Mesodermal cell (in vitro differentiated cells): Measurements from ENCODE around the gene ZNF154.

Experiments
- H3K27ac ChIP-seq: 2 replicates; pipeline ENCODE4 v1.7.0; 2013; ENCODE audit warnings: mild to moderate bottlenecking, low read depth, low read length, moderate library complexity; ENCODE audit not compliant: severe bottlenecking
- H3K36me3 ChIP-seq: 2 replicates; pipeline ENCODE4 v1.7.1; 2013; ENCODE audit warnings: mild to moderate bottlenecking, low read length, moderate library complexity; ENCODE audit not compliant: control insufficient read depth, insufficient read depth
- H3K4me1 ChIP-seq: one replicate; pipeline ENCODE4 v1.7.1; 2013; ENCODE audit warnings: mild to moderate bottlenecking, low read length; ENCODE audit not compliant: insufficient read depth, control insufficient read depth, poor library complexity, severe bottlenecking
- H3K4me3 ChIP-seq: 2 replicates; pipeline ENCODE4 v1.7.0; 2013; ENCODE audit warnings: low read length, control low read depth, mild to moderate bottlenecking; ENCODE audit not compliant: insufficient read depth, poor library complexity, severe bottlenecking; ENCODE audit errors: extremely low read depth
- H3K9me3 ChIP-seq: 2 replicates; pipeline ENCODE4 v1.7.1; 2013; ENCODE audit warnings: mild to moderate bottlenecking, low read length, moderate library complexity; ENCODE audit not compliant: control insufficient read depth
- WGBS, 2 experiments: methylation state at CpG; one replicate each; pipeline ENCODE4 v1.1.5; 2013; ENCODE audit warnings: missing lambda C conversion rate in 2 of 2; ENCODE audit not compliant: insufficient coverage in 2 of 2; 5-methylcytosine and 5-hydroxymethylcytosine counted together

The ZNF154 gene

GRCh38 chr19:57719901-57720519, 11.0 kb upstream of the ZNF154 start:
- 87 to 95% methylated on average over 2 to 4 of the region's 4 CpGs for WGBS, 2 experiments

DNA sequence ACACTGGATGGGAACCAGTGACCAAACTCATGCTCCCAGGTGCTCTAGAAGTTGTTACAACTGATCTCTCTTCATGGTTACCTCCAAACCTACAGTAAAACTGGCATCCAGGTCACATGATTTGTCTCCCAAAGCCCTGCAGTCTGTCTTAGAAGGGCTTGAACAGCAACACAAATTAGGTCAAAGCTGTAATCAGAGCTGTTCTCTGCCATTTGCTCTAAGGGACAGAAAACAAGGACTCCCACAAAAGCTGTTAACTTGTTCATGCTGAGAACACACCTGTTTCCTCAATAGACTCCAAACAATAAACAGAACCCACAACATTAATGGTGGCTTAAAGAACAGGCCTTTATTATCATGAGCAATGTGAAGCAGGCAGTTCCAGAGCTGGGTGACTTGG, 10.4 kb upstream of the ZNF154 start:
- Histone ChIP-seq H3K4me3 (no peak overlapping the region), H3K9me3 (peaks cover 4% of the 10 kb centered on the region), H3K36me3 (peaks cover 45% of the 10 kb centered on the region), H3K27ac (no peak overlapping the region), H3K4me1 (no peaks in the 10 kb centered on the region)

More at GRCh38 chr19:57719901-57720519, 11.0 kb upstream of the ZNF154 start:
- peaks cover 48% of the 10 kb centered on the region for H3K36me3 ChIP-seq
- H3K4me3 ChIP-seq: no peak overlapping the region
- no peak overlapping the region for H3K27ac ChIP-seq
- peaks cover 4% of the 10 kb centered on the region for H3K9me3 ChIP-seq
- H3K4me1 ChIP-seq: no peaks in the 10 kb centered on the region

- 63 to 67% methylated on average over 1 of the region's 1 CpG for WGBS, 2 experiments
- Histone ChIP-seq H3K27ac (no peak overlapping the region), H3K4me1 (peaks cover 3% of the 10 kb centered on the region), H3K4me3 (no peak overlapping the region), H3K36me3 (peaks cover 7% of the 10 kb centered on the region), H3K9me3 (no peaks in the 10 kb centered on the region)
Observed at GRCh38 chr19:57712222-57712621, 3.2 kb upstream of the ZNF154 start.

GRCh38 chr19:57709616-57710015, 612 bp upstream of the ZNF154 start:
- no peaks in the 10 kb centered on the region for H3K9me3 ChIP-seq
- H3K27ac ChIP-seq: no peak overlapping the region
- peaks cover 3% of the 10 kb centered on the region for H3K4me1 ChIP-seq
- 77 to 88% methylated on average over 12 to 14 of the region's 15 CpGs for WGBS, 2 experiments
- peaks cover 33% of the 10 kb centered on the region for H3K36me3 ChIP-seq
- H3K4me3 ChIP-seq: peak overlapping the region; percentile 79

- Histone ChIP-seq H3K4me1 (peaks cover 3% of the 10 kb centered on the region), H3K4me3 (no peak overlapping the region), H3K27ac (no peak overlapping the region), H3K9me3 (peaks cover 6% of the 10 kb centered on the region), H3K36me3 (peaks cover 66% of the 10 kb centered on the region)
- WGBS, 2 experiments: 100% methylated on average over 1 of the region's 1 CpG
Observed at GRCh38 chr19:57706346-57706745, 2.7 kb downstream of the ZNF154 start.

DNA sequence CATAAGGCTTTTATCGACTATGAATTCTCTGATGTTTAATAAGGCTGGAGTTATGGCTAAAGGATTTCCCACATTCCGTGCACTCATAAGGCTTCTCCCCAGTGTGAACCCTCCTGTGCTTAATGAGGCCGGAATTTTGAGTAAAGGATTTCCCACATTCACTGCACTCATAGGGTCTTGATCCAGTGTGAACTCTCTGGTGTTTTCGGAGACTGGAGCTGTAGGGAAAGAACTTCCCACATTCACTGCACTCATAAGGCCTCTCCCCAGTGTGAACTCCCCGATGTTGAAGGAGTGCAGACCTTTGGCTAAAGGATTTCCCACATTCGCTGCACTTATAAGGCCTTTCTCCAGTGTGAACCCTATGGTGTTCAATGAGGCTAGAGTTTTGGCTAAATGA, 7.4 kb downstream of the ZNF154 start:
- 93% methylated on average over 3 of the region's 6 CpGs; no CpG with 5 or more reads in 1 of the 2 experiments for whole genome bisulfite sequencing, 2 experiments
- Histone ChIP-seq H3K27ac (no peak overlapping the region), H3K36me3 (peaks cover 87% of the 10 kb centered on the region), H3K9me3 (peaks cover 9% of the 10 kb centered on the region), H3K4me1 (no peaks in the 10 kb centered on the region), H3K4me3 (no peak overlapping the region)

GRCh38 chr19:57689750-57690149, 19.3 kb downstream of the ZNF154 start:
- Histone ChIP-seq H3K4me3 (no peak overlapping the region), H3K27ac (no peak overlapping the region), H3K9me3 (peaks cover 48% of the 10 kb centered on the region), H3K4me1 (no peaks in the 10 kb centered on the region), H3K36me3 (peaks cover 66% of the 10 kb centered on the region)
- WGBS, 2 experiments: 100% methylated on average over 1 of the region's 3 CpGs

DNA sequence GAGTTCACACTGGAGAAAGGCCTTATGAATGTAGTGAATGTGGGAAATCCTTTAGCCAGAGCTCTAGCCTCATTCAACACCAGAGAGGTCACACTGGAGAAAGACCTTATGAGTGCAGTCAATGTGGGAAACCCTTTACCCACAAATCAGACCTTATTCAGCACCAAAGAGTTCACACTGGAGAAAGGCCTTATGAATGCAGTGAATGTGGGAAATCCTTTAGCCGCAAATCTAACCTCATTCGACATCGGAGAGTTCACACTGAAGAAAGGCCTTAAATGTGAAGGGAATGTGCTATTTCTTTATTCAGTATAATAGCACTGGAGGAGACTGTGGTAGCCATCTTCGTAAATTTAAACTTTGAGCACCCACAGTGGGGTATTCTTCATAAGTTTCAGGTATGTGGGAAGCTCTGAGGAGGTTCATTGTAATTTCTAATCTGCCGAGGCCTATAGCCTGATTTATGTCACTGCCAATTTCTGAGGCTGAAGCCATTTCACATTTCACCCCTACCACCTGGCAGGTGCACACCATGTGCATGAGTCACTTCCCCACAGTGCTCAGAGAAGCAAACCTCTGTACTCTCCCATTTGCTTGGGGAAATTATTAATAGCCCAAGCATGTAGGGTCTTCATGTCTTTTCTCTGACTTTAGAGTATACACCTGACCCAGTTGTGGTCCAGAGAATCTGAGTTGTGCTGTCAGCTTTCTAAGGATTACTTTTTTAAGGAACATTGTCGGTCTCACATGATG, 20.8 kb downstream of the ZNF154 start:
- Histone ChIP-seq H3K27ac (no peak overlapping the region), H3K9me3 (peaks cover 62% of the 10 kb centered on the region), H3K4me3 (no peak overlapping the region), H3K36me3 (peaks cover 68% of the 10 kb centered on the region), H3K4me1 (no peaks in the 10 kb centered on the region)
- 89 to 98% methylated on average over 4 to 5 of the region's 6 CpGs for WGBS, 2 experiments

GRCh38 chr19:57687363-57688010, 21.5 kb downstream of the ZNF154 start:
- Histone ChIP-seq H3K27ac (no peak overlapping the region), H3K9me3 (peaks cover 66% of the 10 kb centered on the region), H3K4me1 (peaks cover 3% of the 10 kb centered on the region), H3K4me3 (no peak overlapping the region), H3K36me3 (peaks cover 71% of the 10 kb centered on the region)
- WGBS, 2 experiments: 96 to 98% methylated on average over 3 to 6 of the region's 12 CpGs

GRCh38 chr19:57686727-57687126, 22.3 kb downstream of the ZNF154 start:
- peaks cover 71% of the 10 kb centered on the region for H3K36me3 ChIP-seq
- H3K4me1 ChIP-seq: peaks cover 3% of the 10 kb centered on the region
- H3K27ac ChIP-seq: no peak overlapping the region
- peaks cover 66% of the 10 kb centered on the region for H3K9me3 ChIP-seq
- WGBS, 2 experiments: 100% methylated on average over 1 of the region's 3 CpGs
- no peak overlapping the region for H3K4me3 ChIP-seq
